IMR-90 (cell line): ENCODE results near the gene CPOX.
A peak's percentile ranks its signal among the peaks of the same experiment; 100 is the strongest.

Experiments
- CEBPB ChIP-seq: IDR thresholded peaks from 2 replicates; pipeline ENCODE4 v1.6.1; 2012; ENCODE audit warnings: low read depth, low read length, improper control_type of control experiment
- CTCF ChIP-seq: conservative IDR thresholded peaks from 2 replicates; pipeline ENCODE4 v1.5.1; 2012; ENCODE audit warnings: mild to moderate bottlenecking, low read depth, low read length, improper control_type of control experiment
- FOS ChIP-seq: fragments of 150-350 bp; IDR thresholded peaks from 2 replicates; pipeline ENCODE4 v1.6.1; 2016; ENCODE audit warnings: low read depth, low read length
- MAFK ChIP-seq: IDR thresholded peaks from 2 replicates; pipeline ENCODE4 v1.6.1; 2012; ENCODE audit warnings: low read depth, low read length, improper control_type of control experiment
- POLR2A ChIP-seq: IDR thresholded peaks from 2 replicates; pipeline ENCODE4 v1.6.1; 2012; ENCODE audit warnings: mild to moderate bottlenecking, low read depth, low read length
- TF ChIP-seq, protein P1 (sequence below): fragments of 150-350 bp; IDR thresholded peaks from 2 replicates; pipeline ENCODE4 v1.6.1; 2016; ENCODE audit warnings: low read depth, mild to moderate bottlenecking, low read length, moderate library complexity, borderline replicate concordance

- TF ChIP-seq MAFK, result no peak
- no peak for TF ChIP-seq FOS
- TF ChIP-seq CTCF, result no peak
- TF ChIP-seq POLR2A, result no peak
- TF ChIP-seq, protein P1, sequence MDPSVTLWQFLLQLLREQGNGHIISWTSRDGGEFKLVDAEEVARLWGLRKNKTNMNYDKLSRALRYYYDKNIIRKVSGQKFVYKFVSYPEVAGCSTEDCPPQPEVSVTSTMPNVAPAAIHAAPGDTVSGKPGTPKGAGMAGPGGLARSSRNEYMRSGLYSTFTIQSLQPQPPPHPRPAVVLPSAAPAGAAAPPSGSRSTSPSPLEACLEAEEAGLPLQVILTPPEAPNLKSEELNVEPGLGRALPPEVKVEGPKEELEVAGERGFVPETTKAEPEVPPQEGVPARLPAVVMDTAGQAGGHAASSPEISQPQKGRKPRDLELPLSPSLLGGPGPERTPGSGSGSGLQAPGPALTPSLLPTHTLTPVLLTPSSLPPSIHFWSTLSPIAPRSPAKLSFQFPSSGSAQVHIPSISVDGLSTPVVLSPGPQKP, result no peak
- TF ChIP-seq CEBPB, result peak; percentile 90
These were observed 6.4 kb upstream of the CPOX start for GRCh38 chr3:98599647-98600411.
